G401.6 (cell line): ENCODE results near the gene F11R.
"Not testable (repeated sequence)": the region's sequence is repeated elsewhere in the genome, so short reads cannot be mapped to it uniquely, and the experiment has no call there.

Experiments
- FAIRE-seq: peaks from 2 replicates; lab custom pipeline; 2012; peaks lifted over from hg19 to GRCh38; lab: Jason Lieb, UNC

F11R gene

DNA sequence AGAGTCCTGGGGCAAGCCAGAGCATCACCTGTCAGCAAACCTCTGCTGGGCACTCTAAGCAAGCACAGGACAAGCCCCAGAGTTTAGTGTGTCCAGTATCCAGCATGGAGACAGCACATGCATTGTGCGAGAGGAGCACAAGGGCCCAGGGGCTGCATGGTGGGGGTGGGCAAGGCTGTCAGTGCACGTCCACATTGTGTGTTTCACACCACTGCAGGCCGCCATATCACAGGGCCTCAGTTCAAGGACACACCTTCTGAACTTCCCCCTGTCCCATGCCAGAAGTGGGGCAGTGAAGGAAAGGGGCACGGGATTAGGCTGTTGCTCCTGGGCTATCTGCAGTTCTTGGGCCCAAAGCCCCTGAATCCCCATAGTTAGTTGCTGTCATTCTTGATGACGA, 18.6 kb upstream of the F11R start:
- no peak for FAIRE-seq

DNA sequence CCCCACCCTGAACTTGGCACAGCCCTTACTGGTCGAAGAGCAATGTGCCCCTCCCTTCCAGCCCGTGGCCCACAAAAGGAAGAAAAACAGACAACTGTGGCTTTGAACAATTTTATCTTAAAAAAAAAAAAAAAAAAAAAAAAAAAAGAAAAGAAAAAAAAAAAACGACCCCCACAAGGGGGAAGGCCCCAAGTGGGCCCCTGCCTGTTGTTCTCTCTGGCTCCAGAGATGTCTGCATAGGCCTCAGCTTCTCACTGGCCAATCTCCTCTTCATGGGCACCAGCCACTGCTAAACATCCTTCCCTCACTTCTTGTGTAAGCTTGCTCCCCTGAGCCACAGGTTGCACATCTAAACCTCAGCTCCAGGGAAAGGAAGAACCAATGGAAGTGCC, 18.2 kb upstream of the F11R start:
- no peak for FAIRE-seq

DNA sequence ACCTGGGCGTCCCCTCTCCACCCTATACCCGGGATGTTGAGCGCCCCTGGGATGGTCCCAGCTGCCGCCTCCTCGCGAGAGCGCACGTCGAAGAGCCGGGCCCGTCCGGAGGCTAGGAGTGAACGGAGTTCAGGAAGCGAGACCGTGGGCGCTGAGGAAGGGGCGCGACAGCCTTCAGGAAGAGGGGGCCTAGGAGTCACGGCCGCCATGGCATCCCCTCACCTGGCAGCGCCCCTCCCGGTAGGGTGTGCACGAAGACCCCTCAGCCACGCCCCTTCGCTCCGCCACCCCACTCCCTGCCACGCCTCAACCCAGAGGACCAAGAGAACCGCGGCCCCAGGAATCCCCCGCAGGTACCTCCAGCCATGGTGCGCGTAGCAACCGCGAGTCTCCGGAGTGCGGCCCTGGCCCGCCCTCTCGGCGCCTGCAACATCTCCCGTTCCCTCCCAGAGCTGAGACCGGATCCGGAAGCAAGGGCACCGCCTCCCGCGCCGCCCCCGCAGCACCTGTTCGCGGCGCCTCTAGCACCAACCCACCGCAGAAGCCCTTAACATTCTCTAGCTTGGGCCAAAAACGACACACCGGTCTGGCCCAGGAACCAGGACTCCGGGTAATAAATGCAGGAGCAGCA, 17.7 kb upstream of the F11R start, which contains the start of gene TSTD1:
TSS of gene TSTD1 (minus strand) at position 442 of the 631 bp plus-strand sequence. CDS start at position 367, 75 bp downstream.
- no peak for FAIRE-seq

DNA sequence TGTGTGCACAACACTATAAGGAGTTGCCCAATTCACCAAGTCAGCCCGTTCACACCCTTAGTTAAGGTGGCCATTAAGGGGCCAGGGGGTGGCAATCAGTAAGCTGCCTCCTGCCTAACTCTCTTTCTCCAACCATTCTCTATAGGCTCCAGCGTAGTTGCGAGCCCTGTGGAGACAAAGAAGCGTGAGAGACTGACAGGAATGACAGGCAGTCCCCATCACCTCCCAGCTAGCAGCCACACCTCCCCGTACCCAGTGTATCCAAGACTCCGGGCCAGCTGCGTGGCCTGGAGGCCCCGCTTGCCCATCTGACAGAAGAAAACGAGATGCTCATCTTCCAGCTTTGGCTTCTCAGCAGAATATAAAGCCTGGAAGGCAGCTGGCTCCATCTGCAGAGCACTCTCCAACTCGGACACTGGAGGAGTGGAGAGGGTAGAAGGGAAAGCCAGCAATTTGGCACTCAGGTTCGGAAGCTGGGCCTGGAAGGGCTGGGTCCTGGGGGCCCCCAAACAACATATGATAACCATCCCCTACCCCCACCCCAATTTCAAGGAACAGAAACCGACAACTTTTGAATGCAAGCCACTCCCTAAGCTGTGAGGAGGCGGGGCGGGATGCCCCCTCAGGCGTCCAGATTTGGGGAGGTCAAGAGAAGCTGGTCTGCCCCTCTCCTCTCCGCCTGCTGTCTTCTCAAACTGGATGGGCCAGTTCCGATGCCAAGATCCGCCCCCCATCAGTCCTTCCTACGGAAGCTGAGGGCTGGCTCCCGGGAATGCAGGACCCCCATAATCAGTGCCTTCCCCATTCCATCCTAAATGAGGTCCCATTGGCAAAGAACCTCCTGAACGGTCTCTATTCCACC, 16.9 kb upstream of the F11R start:
- FAIRE-seq = no peak

DNA sequence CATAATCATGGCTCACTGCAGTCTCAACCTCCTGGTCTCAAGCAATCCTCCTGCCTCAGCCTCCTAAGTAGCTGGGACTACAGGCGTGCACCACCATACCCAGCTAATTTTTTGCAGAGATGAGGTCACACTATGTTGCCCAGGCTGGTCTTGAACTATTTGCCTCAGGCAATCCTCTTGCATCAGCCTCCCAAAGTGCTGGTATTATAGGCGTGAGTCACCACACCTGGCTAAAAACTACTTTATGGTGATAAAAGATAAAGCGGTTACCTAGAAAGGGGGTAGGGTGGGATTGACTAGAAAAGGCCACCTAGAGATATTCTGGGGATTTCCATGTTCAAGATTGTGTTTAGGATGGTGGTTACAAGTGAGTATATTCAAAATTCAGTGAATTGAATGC, 12.8 kb upstream of the F11R start:
- FAIRE-seq = no peak

DNA sequence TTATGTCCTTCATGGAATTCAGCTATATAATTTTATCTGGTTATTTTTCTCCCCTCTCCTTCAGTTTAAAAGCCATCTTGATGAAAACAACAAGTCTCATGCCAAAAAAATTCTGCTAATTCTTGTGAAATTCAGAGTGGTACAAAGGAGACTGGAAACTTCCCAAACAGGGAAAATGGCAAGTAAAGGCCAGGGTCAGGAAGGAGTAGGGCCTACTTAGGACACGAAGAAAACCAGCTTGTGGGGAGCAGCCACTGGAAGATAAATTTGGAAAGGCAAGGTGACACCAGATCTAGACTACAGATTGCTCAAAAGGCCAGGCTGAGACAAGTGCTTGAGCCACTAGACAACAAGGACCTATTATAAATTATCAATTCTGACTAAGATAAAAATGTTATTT, 11.5 kb upstream of the F11R start:
- no peak for FAIRE-seq

DNA sequence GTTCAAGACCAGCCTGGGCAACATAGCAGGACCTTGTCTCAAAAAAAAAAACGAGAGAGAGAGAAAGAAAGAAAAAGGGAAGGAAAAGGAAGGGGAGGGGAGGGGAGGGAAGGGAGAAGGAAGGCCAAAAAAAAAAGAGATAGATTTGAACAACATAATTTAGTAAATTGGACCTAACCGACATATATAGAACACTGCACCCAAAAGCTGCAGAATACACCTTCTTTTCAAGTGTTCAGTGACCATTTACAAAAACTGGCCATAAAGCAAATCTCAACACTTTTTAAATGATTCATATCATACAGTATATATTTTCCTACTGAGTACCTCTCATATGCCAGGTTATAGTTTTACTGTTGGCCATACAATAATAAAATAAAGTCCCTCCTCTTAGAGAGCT, 10.9 kb upstream of the F11R start:
- no peak for FAIRE-seq

DNA sequence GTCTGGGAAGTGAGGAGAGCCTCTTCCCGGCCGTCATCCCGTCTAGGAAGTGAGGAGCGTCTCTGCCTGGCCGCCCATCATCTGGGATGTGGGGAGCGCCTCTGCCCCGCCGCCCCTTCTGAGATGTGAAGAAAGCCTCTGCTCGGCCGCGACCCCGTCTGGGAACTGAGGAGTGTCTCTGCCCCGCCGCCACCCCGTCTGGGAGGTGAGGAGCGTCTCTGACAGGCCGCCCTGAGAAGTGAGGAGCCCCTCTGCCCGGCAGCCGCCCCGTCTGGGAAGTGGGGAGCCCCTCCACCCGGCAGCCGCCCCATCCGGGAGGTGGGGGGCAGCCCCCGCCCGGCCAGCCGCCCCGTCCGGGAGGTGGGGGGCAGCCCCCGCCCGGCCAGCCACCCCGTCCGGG, 8.5 kb upstream of the F11R start:
- not testable (repeated sequence) for FAIRE-seq

DNA sequence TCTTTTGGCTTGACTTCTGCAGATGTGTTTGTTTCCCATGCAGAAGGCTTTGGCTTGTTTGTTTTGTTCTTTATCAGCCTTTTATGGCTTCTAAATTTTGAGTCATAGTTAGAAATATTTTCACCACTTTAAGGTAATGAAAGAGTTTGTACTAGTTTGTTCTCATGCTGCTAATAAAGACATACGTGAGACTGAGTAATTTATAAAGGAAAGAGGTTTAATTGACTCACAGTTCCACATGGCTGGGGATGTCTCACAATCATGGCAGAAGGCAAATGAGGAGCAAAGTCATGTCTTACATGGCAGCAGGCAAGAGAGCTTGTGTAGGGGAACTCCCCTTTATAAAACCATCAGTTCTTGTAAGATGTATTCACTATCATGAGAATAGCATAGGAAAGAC, 6.0 kb upstream of the F11R start:
- FAIRE-seq = not testable (repeated sequence)

DNA sequence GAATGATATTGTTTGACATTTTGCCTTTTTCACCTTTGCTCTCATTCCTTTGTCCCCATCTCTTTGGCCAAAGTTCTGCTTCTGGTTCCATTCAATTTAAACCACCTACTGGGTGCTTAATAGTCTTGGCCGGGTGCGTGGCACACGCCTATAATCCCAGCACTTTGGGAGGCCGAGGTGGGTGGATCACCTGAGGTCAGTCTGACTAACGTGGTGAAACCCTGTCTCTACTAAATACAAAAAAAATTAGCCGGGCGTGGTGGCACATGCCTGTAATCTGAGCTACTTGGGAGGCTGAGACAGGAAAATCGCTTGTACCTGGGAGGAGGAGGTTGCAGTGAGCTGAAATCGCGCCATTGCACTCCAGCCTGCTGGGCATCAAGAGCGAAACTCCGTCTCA, 1.5 kb upstream of the F11R start:
- not testable (repeated sequence) for FAIRE-seq

DNA sequence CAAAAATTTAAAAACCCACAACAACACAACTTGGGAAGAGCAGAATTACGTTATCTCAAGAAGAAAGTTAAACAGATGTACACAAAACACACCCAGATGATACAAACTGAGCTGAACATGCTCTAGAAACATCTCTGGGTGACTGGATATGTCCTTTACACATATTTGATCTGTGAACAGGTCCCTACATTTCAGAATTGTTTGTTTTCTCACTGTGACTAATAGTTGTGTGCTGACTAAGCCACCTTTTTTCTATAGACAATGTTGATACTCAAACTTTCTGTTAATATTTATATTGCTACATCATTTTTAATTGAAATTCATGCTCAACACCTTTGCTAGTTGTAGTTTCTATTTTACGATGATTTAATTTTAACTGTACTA, 1.0 kb upstream of the F11R start:
- no peak for FAIRE-seq

DNA sequence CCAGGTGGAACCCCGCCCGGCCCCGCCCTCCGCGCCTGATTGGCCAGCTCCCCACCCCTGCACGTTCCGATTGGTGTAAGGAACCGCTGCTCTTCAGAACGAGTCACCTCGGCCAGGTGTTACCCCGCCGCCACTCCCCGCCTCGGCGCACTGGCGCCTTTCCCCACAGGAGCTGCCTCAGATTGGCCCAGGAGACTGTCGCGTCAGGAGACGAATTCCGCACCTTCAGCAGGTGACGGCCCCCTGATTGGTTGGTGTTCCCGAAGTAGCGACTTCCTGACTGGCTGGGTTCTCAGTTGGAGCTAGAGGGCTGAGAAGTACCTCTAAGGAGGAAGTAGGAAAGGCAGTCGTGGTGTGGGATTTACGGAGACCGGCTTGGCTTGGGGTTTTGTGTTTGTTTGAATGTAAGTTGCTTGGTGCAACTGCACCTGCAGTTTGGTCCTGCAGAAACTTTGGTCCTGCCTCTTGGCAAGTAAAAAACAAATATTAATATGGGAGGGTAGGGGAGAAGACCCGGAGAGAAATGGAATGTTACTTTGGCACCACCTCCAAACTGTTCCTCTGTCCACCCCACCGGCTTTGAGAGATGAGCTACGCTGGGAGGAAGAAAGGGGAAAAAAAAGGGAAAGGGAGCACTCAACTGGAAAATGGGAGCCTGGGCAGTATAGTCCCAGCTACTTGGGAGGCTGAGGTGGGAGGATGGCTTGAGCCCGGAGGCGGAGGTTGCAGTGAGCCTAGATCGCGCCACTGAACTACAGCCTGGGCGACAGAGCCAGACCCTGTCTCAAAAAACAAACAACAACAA, 415 bp upstream of the F11R start:
- peak; percentile 85 for FAIRE-seq

DNA sequence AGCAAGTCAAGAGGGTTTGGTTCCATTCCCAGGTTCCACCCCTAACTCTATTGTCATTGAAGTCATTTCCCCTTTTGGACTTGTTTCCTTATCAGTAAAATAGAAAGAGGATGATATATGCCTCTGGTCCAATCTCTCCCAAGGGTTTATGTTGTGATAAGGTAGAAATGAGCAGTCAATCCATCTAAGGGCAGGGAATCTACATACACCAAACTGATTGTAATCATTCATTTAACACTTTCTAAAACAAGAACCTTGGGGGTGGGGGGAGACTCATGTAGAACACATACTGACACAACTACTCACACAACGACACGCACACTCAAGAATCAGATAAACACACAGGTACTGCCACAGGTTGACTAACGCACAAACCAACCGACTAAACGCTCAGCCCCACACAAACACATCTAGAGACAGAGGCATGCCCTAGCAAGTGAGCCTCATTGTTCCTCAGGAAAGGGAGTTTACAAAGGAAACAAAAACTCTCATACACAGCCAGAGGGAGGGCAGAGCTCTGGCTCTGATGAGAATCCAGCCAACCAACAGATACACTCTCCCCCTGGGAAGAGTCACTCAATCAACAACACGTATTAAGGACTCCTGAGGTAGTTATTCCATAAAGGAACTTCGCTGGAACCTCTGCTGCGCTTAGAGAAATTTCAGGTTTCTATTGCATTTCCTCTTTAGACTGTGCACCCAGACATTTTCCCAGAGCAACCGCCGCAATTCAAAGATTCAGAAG, 1.0 kb downstream of the F11R start:
- no peak for FAIRE-seq

DNA sequence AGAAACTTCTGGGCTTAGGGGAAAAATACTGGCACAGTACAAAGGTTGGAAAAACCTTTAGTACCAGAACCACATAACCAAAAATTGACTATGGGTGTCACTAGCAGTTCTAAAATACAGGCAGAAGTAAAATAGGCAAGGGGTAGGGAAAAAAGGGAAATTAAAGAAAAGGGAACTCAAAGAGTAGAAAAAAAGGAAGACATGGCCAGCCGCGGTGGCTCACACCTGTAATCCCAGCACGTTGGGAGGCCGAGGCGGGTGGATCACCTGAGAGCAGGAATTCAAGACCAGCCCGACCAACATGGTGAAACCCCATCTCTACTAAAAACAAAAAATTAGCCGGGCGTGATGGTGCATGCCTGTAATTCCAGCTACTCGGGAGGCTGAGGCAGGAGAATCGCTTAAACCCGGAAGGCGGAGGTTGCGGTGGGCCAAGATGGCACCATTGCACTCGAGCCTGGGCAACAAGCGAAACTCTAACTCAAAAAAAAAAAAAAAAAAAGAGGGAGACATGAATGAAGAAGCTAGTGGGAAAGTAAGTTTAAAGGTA, 1.8 kb downstream of the F11R start:
- FAIRE-seq = not testable (repeated sequence)

DNA sequence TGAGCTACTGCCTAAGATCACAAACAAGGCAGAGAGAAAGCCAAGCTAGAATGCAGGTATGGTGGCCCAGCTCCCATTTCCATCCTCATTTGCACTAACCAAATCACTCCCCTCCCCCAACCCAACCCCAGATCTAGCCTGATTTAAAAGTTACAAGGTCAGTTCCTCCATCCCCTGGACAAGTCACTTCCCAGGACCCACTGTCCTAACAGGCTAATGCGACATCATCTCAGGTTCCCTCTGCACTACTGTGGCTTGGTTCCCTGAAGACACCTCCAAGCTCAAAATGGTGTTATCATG, 2.4 kb downstream of the F11R start:
- no peak for FAIRE-seq

DNA sequence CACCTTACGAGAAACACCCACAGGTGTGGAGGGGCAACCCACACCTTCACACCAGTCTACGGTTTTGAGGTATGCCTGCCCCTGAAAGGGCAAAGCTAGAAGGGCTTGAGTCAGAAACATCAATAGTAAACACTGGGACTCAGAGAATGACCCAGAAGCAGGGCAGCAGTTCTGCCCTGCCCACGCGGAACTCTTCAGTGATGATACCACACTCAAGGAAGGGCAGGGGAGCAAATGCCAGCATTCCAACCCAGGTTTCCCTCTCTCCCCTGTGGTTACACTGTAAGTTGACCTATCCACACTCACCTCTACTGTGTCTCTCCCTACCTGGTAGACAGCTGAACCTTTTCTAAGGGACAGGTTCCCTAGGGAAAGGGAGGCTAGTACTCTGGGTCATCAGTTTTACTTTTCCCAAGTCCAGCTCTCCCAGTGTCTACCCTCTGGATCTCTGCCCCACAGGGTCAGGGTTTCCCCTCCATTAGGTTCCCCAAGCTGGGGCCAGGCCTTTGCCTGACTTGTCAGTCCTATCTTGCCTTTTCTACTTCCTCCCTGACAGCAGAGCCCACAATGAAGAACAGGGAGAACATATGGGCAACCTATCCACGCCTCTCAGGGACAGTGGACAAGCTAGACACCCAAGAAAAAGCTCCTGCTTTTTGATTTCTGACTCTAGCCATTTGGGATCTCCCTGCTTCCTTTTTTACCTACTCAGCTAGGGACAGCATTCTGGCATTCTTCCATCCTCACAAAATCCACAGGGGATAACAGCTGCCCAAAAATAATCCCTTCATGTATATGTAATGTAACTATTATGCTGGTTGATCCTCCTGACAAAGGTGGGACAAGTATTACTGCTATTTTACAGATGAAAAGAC, 3.0 kb downstream of the F11R start:
- FAIRE-seq = no peak

DNA sequence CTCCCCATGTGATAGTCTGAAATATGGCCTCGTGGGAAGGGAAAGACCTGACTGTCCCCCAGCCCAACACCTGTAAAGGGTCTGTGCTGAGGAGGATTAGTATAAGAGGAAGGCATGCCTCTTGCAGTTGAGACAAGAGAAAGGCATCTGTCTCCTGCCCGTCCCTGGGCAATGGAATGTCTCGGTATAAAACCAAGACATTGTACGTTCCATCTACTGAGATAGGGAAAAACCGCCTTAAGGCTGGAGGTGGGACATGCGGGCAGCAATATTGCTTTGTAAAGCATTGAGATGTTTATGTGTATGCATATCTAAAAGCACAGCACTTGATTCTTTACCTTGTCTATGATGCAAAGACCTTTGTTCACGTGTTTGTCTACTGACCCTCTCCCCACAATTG, 3.8 kb downstream of the F11R start:
- FAIRE-seq = not testable (repeated sequence)

DNA sequence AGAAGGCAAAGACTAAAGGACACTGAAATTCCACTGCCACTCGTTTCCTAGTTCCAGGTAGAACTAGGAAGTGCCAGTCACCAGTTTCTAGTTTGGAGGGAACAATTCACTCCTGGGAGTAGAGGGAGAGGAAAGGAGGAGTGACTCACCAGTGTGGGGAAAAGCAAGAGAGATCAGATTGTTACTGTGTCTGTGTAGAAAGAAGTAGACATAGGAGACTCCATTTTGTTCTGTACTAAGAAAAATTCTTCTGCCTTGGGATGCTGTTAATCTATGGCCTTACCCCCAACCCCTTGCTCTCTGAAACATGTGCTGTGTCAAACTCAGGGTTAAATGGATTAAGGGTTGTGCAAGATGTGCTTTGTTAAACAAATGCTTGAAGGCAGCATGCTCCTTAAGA, 4.3 kb downstream of the F11R start:
- not testable (repeated sequence) for FAIRE-seq

DNA sequence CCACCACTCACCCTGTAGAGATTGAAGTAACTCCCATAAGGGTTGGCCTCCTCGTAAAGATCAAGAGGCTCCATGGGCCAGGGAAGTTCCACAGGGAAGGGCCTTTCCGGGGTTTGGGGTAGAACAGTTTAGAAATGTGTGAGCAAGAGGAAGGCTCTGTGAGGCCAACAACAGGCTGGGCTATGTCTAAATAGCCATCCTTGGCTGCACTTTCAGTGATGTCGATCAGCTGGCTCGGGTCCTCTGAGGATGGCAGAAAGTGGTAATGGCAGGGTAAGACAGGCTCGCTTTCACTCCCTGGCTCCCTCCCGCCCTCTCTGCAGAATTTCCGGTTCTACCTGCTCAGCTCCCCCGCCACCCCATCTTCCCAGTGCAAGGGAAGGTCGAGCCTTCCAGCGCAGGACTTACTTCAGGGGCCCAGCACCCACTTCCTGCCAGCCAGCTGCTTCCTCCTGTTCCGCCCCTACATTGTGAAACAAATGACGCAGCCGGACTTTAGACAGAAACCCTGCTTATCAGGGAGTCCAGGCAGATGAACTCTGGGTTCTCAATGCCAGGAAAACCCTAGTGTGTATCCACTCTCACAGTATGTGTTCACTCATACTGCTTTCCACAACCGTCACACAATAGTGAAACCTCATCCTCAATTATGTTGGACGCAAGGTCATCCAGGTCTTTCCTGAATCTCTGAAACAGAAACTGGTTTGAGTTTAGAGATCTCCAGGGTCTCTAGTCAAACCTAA, 7.3 kb downstream of the F11R start:
- no peak for FAIRE-seq

DNA sequence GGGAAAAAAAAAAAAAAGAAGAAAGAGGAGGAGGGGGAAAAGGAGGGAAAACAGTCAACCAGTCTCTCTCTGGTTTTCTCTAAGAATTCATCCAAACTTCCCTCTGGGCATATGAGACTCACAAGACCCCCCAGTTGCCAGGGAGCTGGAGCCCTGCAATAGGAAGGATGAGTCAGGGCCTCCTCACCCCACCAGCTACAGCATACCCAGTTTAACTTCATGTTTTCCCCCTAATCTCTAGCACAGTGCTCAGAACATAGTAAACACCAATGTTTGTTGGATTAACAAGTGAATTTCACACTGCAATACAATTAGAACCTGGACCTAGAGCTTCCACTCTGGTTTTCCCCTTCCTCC, 7.8 kb downstream of the F11R start:
- FAIRE-seq = no peak

DNA sequence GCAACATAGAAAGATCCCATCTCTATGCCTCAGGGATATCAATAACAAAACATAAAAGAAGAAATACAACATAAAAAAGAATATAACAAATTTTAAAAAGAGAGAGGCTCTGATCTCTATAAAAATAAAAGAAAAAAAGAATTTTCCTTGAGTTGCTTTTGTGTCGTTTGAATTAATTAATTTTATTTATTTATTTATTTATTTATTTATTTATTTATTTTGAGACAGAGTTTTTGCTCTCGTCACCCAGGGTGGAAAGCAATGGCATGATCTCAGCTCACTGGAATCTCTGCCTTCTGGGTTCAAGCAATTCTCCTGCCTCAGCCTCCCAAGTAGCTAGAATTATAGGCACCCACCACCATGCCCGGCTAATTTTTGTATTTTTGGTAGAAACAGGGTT, 8.5 kb downstream of the F11R start:
- FAIRE-seq = no peak
